K562 (cell line): ENCODE data around the gene VSIG1. TPM values are rescaled to one million over a fixed set of nuclear protein-coding genes. Genes with fewer than 3 reads are reported as not detected.

ENCODE experiments used
- BACH1 ChIP-seq: fragments of 200-800 bp; sonication (Bioruptor generic); IDR thresholded peaks from 2 replicates; pipeline ENCODE4 v1.6.1; 2016; ENCODE audit warnings: missing genetic modification characterization, missing compliant biosample characterization
- CHD2 ChIP-seq: IDR thresholded peaks from 2 replicates; pipeline ENCODE4 v1.6.1; 2011; ENCODE audit warnings: low read depth, low read length
- DACH1 ChIP-seq: fragments of 450-650 bp; IDR thresholded peaks from 2 replicates; pipeline ENCODE4 v1.6.1; 2018; ENCODE audit not compliant: partially characterized antibody
- ETV5 ChIP-seq: sonication (generic); formaldehyde crosslinking; IDR thresholded peaks from 2 replicates; pipeline ENCODE4 v1.4.0; 2020; ENCODE audit warnings: low read depth, mild to moderate bottlenecking, missing genetic modification reagents
- FOXJ2 ChIP-seq: fragments of 200-800 bp; sonication (Bioruptor generic); IDR thresholded peaks from 2 replicates; pipeline ENCODE4 v1.6.1; 2016; ENCODE audit warnings: missing genetic modification characterization, missing compliant biosample characterization
- NR2C1 ChIP-seq, 2 experiments: fragments of 450-650 bp; IDR thresholded peaks; 2 replicates each; pipeline ENCODE4 v1.6.1; 2017; ENCODE audit warnings: mild to moderate bottlenecking in 2 of 2, antibody characterized with exemption in 1 of 2, inconsistent platforms in 1 of 2, missing compliant biosample characterization in 1 of 2, missing genetic modification characterization in 1 of 2
- SAP30 ChIP-seq: fragments of 200-600 bp; sonication (generic); IDR thresholded peaks from 2 replicates; pipeline ENCODE4 v1.6.1; 2012; ENCODE audit warnings: borderline replicate concordance, low read depth, mild to moderate bottlenecking, moderate library complexity, low read length, control low read depth, inconsistent platforms; ENCODE audit not compliant: insufficient read depth, poor library complexity, severe bottlenecking
- SP1 ChIP-seq: sonication (generic); formaldehyde crosslinking; IDR thresholded peaks from 2 replicates; pipeline ENCODE4 v1.8.1; 2022; ENCODE audit warnings: mild to moderate bottlenecking, missing genetic modification reagents
- SRSF1 ChIP-seq: fragments of 200-400 bp; formaldehyde crosslinking; IDR thresholded peaks from 2 replicates; pipeline ENCODE4 v1.6.1; 2017; ENCODE audit warnings: mild to moderate bottlenecking, low read depth, low read length, moderate library complexity
- TEAD2 ChIP-seq: fragments of 450-650 bp; IDR thresholded peaks from 2 replicates; pipeline ENCODE4 v1.6.1; 2016; ENCODE audit warnings: missing genetic modification characterization, control low read depth, missing compliant biosample characterization
- ZNF143 ChIP-seq: sonication (generic); formaldehyde crosslinking; IDR thresholded peaks from 2 replicates; pipeline ENCODE4 v1.9.0; 2022; ENCODE audit warnings: mild to moderate bottlenecking, missing genetic modification reagents
- ZNF217 ChIP-seq: sonication (generic); formaldehyde crosslinking; IDR thresholded peaks from 2 replicates; pipeline ENCODE4 v1.8.0; 2022; ENCODE audit warnings: mild to moderate bottlenecking, missing genetic modification reagents
- polyA plus RNA-seq, 8 experiments: library from polyadenylated mRNA; depleted of rRNA in 4 of 8; stranded (reverse) in 5 of 8; unstranded in 3 of 8; fragments of >200 nt; fragmentation: Nextera tagmentation in 2 of 8; fragmentation: Illumina TruSeq in 1 of 8; extraction: Ambion mirVana in 2 of 8; extraction: Trizol in 1 of 8; gene quantifications; 2 replicates each; pipeline versions ENCODE4 v1.2.1 to v1.2.3, GENCODE V29; 2011 to 2014; ENCODE audit warnings: inconsistent platforms in 1 of 8, missing spikeins in 1 of 8
- total RNA-seq, 7 experiments: library from RNA; depleted of rRNA in 6 of 7; stranded (reverse); fragments of >200 nt in 6 of 7; fragmentation: Illumina TruSeq in 2 of 7; extraction: Trizol in 2 of 7; gene quantifications; 2 replicates each; pipeline versions ENCODE4 v1.2.1 to v1.2.3, GENCODE V29; 2011 to 2021; ENCODE audit warnings: low replicate concordance in 1 of 7
- TF ChIP-seq, protein P1 (sequence below): sonication (generic); formaldehyde crosslinking; IDR thresholded peaks from 2 replicates; pipeline ENCODE4 v1.8.0; 2022; ENCODE audit warnings: missing genetic modification reagents, mild to moderate bottlenecking, moderate library complexity, borderline replicate concordance
- TF ChIP-seq, protein P2 (sequence below): sonication (generic); formaldehyde crosslinking; IDR thresholded peaks from 2 replicates; pipeline ENCODE4 v1.8.0; 2022; ENCODE audit warnings: mild to moderate bottlenecking, missing genetic modification reagents
- TF ChIP-seq, protein P3 (sequence below): fragments of 250-450 bp; sonication (Bioruptor Pico); IDR thresholded peaks from 2 replicates; pipeline ENCODE4 v1.6.1; 2021; ENCODE audit warnings: mild to moderate bottlenecking
- TF ChIP-seq, protein P4 (sequence below): fragments of 450-650 bp; formaldehyde crosslinking; IDR thresholded peaks from 2 replicates; pipeline ENCODE4 v1.4.0; 2020; ENCODE audit warnings: mild to moderate bottlenecking, mixed read lengths
- TF ChIP-seq, protein P5 (sequence below): fragments of 250-450 bp; sonication (Bioruptor Pico); IDR thresholded peaks from 2 replicates; pipeline ENCODE4 v1.8.0; 2021; ENCODE audit warnings: borderline replicate concordance, mild to moderate bottlenecking, moderate library complexity; ENCODE audit not compliant: poor library complexity, severe bottlenecking
- TF ChIP-seq, protein P6 (sequence below): sonication (generic); formaldehyde crosslinking; IDR thresholded peaks from 2 replicates; pipeline ENCODE4 v1.8.0; 2022; ENCODE audit warnings: mild to moderate bottlenecking, missing genetic modification reagents
- TF ChIP-seq, protein P7 (sequence below), 2 experiments: fragments of 150-350 bp in 1 of 2; IDR thresholded peaks; 2 replicates each; pipeline ENCODE4 v1.6.1; 2012 to 2016; ENCODE audit warnings: low read depth in 2 of 2, low read length in 2 of 2, mild to moderate bottlenecking in 1 of 2, moderate library complexity in 1 of 2

The VSIG1 gene
- total and polyA plus RNA-seq, 9 of the 15 experiments (the other 6 are each of a cell fraction or from before 2014, with no cell fraction given), result not detected

DNA sequence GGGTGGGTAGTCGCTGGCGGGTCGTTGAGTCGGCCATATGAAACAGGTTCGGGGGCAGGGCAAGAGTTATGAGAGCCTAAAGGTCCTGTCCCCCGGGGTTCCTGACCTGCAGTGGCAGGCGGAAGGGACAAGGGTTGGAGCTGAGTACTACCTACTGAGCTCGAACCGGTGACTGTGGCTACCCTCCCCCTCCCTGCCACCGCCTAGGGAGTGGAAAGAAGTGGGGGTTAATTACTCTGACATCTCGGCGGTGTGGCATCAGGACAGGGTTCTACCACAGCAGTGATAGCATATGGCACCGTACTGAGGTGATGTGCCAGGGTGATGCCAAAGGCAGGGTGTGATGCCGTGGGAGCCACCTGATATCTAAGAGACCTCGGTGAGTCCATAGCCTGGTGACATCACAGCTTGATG, 47.0 kb downstream of the VSIG1 start (continued):
- no peak for TF ChIP-seq TEAD2 (tag)
- TF ChIP-seq, protein P1, sequence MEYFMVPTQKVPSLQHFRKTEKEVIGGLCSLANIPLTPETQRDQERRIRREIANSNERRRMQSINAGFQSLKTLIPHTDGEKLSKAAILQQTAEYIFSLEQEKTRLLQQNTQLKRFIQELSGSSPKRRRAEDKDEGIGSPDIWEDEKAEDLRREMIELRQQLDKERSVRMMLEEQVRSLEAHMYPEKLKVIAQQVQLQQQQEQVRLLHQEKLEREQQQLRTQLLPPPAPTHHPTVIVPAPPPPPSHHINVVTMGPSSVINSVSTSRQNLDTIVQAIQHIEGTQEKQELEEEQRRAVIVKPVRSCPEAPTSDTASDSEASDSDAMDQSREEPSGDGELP (CRISPR knock-in tag), result peak; percentile 31; the same call in 1 of the 2 replicates
- TF ChIP-seq, protein P2, sequence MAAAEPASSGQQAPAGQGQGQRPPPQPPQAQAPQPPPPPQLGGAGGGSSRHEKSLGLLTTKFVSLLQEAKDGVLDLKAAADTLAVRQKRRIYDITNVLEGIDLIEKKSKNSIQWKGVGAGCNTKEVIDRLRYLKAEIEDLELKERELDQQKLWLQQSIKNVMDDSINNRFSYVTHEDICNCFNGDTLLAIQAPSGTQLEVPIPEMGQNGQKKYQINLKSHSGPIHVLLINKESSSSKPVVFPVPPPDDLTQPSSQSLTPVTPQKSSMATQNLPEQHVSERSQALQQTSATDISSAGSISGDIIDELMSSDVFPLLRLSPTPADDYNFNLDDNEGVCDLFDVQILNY (CRISPR knock-in tag), result no peak
- peak; percentile 0 for TF ChIP-seq SAP30
- TF ChIP-seq ZNF217 (CRISPR knock-in tag), result no peak
- no peak for TF ChIP-seq BACH1 (tag)
- TF ChIP-seq, protein P3, sequence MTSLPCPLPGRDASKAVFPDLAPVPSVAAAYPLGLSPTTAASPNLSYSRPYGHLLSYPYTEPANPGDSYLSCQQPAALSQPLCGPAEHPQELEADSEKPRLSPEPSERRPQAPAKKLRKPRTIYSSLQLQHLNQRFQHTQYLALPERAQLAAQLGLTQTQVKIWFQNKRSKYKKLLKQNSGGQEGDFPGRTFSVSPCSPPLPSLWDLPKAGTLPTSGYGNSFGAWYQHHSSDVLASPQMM (CRISPR knock-in tag), result no peak
- TF ChIP-seq NR2C1 (IDR thresholded peaks at IDR 0.05), result 0 out of 2 replicates have a peak, but pooled peaks have one; percentile 10
- TF ChIP-seq NR2C1 (tag; IDR thresholded peaks at IDR 0.05), result no peak
- TF ChIP-seq, protein P4, sequence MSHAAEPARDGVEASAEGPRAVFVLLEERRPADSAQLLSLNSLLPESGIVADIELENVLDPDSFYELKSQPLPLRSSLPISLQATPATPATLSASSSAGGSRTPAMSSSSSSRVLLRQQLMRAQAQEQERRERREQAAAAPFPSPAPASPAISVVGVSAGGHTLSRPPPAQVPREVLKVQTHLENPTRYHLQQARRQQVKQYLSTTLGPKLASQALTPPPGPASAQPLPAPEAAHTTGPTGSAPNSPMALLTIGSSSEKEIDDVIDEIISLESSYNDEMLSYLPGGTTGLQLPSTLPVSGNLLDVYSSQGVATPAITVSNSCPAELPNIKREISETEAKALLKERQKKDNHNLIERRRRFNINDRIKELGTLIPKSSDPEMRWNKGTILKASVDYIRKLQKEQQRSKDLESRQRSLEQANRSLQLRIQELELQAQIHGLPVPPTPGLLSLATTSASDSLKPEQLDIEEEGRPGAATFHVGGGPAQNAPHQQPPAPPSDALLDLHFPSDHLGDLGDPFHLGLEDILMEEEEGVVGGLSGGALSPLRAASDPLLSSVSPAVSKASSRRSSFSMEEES, result no peak
- no peak for TF ChIP-seq DACH1
- TF ChIP-seq, protein P5, sequence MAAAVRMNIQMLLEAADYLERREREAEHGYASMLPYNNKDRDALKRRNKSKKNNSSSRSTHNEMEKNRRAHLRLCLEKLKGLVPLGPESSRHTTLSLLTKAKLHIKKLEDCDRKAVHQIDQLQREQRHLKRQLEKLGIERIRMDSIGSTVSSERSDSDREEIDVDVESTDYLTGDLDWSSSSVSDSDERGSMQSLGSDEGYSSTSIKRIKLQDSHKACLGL (CRISPR knock-in tag), result no peak
- no peak; the same call in 1 of the 2 replicates for TF ChIP-seq SP1 (CRISPR knock-in tag)
- TF ChIP-seq ETV5, result no peak
- TF ChIP-seq, protein P6, sequence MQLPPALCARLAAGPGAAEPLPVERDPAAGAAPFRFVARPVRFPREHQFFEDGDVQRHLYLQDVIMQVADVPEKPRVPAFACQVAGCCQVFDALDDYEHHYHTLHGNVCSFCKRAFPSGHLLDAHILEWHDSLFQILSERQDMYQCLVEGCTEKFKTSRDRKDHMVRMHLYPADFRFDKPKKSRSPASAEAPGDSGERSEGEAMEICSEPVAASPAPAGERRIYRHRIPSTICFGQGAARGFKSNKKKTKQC (CRISPR knock-in tag), result no peak
- no peak for TF ChIP-seq CHD2
- TF ChIP-seq FOXJ2 (tag), result no peak
- no peak for TF ChIP-seq SRSF1
- peak; percentile 62; the same call in 1 of the 2 replicates for TF ChIP-seq ZNF143
- TF ChIP-seq, protein P7, sequence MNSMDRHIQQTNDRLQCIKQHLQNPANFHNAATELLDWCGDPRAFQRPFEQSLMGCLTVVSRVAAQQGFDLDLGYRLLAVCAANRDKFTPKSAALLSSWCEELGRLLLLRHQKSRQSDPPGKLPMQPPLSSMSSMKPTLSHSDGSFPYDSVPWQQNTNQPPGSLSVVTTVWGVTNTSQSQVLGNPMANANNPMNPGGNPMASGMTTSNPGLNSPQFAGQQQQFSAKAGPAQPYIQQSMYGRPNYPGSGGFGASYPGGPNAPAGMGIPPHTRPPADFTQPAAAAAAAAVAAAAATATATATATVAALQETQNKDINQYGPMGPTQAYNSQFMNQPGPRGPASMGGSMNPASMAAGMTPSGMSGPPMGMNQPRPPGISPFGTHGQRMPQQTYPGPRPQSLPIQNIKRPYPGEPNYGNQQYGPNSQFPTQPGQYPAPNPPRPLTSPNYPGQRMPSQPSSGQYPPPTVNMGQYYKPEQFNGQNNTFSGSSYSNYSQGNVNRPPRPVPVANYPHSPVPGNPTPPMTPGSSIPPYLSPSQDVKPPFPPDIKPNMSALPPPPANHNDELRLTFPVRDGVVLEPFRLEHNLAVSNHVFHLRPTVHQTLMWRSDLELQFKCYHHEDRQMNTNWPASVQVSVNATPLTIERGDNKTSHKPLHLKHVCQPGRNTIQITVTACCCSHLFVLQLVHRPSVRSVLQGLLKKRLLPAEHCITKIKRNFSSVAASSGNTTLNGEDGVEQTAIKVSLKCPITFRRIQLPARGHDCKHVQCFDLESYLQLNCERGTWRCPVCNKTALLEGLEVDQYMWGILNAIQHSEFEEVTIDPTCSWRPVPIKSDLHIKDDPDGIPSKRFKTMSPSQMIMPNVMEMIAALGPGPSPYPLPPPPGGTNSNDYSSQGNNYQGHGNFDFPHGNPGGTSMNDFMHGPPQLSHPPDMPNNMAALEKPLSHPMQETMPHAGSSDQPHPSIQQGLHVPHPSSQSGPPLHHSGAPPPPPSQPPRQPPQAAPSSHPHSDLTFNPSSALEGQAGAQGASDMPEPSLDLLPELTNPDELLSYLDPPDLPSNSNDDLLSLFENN (IDR thresholded peaks at IDR 0.05; ENCODE audit: low read depth in 2 of 2, low read length in 2 of 2), result no peak
